ENCODE results near the gene CLNK.

DNA sequence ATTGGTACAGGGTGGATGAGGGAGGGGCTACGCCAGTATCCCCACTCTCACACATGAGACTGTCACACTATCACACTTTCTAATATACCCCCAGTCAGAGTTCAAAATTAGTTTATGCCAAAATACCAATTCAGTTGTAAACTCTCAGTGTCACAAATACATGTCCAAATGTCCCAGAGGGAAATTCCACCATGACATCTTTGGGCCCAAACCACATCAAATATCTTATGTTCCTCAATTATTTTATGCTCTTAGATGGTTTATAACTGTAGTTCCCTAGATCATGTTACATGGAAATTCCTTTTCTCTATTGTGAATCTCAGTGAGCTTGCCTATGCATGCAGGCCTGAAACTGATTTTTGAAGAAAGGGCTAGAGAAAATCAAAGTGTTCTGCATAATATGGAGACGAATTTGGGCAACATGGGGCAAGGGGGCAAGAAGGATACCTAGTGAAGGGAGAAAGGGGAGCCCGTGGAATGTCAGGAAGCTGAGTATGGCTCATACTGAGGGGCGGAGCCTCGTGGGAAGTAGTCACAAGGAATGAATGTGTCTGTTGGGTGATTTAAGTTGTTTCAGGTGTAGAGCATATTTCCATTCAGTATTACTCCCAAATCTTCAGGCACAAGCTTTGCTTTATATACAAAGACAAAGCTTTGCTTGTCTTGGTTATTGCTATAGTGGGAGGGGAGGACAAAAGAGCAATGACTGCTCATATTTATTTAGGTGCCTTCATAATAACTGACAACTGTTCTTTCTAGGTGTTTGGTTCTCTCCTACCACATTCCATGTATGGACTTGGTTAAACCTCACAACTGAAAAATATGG, 40.8 kb downstream of the CLNK start:
- no peak for TF ChIP-seq EZH2phosphoT487 (IDR thresholded peaks at IDR 0.05; ENCODE audit: insufficient read depth, low read depth)
- no peak for TF ChIP-seq EZH2 (IDR thresholded peaks at IDR 0.05; ENCODE audit: insufficient read depth, poor library complexity, severe bottlenecking)

Measured in GM23248 (cell line).